PFSK-1 (cell line): ENCODE results near the gene CCDC66.

Source experiments
- FOXP2 ChIP-seq: optimal IDR thresholded peaks from 2 replicates; pipeline ENCODE3; 2011; ENCODE audit warnings: borderline replicate concordance, control low read depth, inconsistent platforms; ENCODE audit not compliant: insufficient read depth; ENCODE audit errors: extremely low read length, extremely low read depth
- POLR2AphosphoS5 ChIP-seq: IDR thresholded peaks from 2 replicates; pipeline ENCODE4 v1.6.1; 2012; ENCODE audit warnings: low read depth, mild to moderate bottlenecking, control low read depth, low read length, moderate library complexity
- SIN3A ChIP-seq: IDR thresholded peaks from 2 replicates; pipeline ENCODE4 v1.6.1; 2012; ENCODE audit warnings: mild to moderate bottlenecking, low read length, moderate library complexity, borderline replicate concordance; ENCODE audit not compliant: insufficient read depth
- TAF1 ChIP-seq: IDR thresholded peaks from 2 replicates; pipeline ENCODE4 v1.6.1; 2012; ENCODE audit warnings: low read length, control low read depth, borderline replicate concordance; ENCODE audit not compliant: insufficient read depth
- TF ChIP-seq, protein P1 (sequence below), 2 experiments: IDR thresholded peaks; 2 replicates each; pipeline versions ENCODE4 v1.6.1 to v1.8.0; 2011 to 2012; ENCODE audit warnings: low read depth in 2 of 2, low read length in 2 of 2, control low read depth in 1 of 2, inconsistent platforms in 1 of 2, mild to moderate bottlenecking in 1 of 2, moderate library complexity in 1 of 2; ENCODE audit not compliant: insufficient read depth in 1 of 2

DNA sequence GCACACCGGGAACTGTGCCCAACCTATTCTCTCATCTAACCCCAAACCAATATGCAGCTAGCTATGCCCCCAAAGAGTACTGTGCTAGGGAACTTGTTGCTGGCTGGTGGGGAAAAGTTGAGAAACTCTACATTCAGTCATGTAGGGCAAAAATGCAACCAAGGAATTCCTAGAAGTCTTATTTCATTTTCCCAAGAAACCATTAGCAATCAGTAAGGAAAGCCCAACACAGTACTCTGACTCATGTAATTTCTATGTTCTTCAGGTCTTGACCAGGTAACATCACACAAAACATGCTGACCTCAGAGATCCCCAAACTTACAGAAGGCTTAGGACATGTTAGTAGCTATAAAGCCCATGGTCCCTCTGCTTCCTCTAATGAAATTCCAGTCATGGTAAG, 74.0 kb downstream of the CCDC66 start:
- TF ChIP-seq POLR2AphosphoS5 = no peak
- TF ChIP-seq, protein P1, sequence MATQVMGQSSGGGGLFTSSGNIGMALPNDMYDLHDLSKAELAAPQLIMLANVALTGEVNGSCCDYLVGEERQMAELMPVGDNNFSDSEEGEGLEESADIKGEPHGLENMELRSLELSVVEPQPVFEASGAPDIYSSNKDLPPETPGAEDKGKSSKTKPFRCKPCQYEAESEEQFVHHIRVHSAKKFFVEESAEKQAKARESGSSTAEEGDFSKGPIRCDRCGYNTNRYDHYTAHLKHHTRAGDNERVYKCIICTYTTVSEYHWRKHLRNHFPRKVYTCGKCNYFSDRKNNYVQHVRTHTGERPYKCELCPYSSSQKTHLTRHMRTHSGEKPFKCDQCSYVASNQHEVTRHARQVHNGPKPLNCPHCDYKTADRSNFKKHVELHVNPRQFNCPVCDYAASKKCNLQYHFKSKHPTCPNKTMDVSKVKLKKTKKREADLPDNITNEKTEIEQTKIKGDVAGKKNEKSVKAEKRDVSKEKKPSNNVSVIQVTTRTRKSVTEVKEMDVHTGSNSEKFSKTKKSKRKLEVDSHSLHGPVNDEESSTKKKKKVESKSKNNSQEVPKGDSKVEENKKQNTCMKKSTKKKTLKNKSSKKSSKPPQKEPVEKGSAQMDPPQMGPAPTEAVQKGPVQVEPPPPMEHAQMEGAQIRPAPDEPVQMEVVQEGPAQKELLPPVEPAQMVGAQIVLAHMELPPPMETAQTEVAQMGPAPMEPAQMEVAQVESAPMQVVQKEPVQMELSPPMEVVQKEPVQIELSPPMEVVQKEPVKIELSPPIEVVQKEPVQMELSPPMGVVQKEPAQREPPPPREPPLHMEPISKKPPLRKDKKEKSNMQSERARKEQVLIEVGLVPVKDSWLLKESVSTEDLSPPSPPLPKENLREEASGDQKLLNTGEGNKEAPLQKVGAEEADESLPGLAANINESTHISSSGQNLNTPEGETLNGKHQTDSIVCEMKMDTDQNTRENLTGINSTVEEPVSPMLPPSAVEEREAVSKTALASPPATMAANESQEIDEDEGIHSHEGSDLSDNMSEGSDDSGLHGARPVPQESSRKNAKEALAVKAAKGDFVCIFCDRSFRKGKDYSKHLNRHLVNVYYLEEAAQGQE (IDR thresholded peaks at IDR 0.05; ENCODE audit: insufficient read depth in 1 of 2, low read depth in 2 of 2, low read length in 2 of 2) = no peak
- TF ChIP-seq SIN3A = no peak
- TF ChIP-seq TAF1 = no peak
- no peak for TF ChIP-seq FOXP2
